BJ (cell line): Measurements from ENCODE around the gene TRMU. TPM values are rescaled to one million over a fixed set of nuclear protein-coding genes. Genes with fewer than 3 reads are reported as not detected.

Source experiments
- CTCF ChIA-PET: fragments of 350-600 bp; formaldehyde crosslinking; extraction: SDS; loops from one replicate; lab custom pipeline; 2021; ENCODE audit warnings: antibody characterized with exemption, inconsistent platforms; lab: Yijun Ruan, JAX
- POLR2A ChIA-PET: fragments of 300-600 bp; sonication (Branson Sonifier 250); formaldehyde crosslinking; extraction: SDS; loops from one replicate; lab custom pipeline; 2021; ENCODE audit warnings: antibody characterized with exemption; lab: Charles Lee
- DNase-seq: peaks from one replicate; pipeline ENCODE4 v3.0.0-alpha.2; 2011; ENCODE audit warnings: low read depth
- H3K27me3 ChIP-seq: 2 replicates; pipeline ENCODE4 v1.6.0; 2011; ENCODE audit warnings: low read length; ENCODE audit not compliant: control insufficient read depth, insufficient read depth
- H3K36me3 ChIP-seq: 2 replicates; pipeline ENCODE4 v1.5.1; 2011; ENCODE audit warnings: low read length; ENCODE audit not compliant: control insufficient read depth, insufficient read depth
- H3K4me3 ChIP-seq: 2 replicates; pipeline ENCODE4 v1.5.1; 2011; ENCODE audit warnings: low read depth, mild to moderate bottlenecking, control low read depth, low read length
- CTCF ChIP-seq: IDR thresholded peaks from 2 replicates; pipeline ENCODE4 v1.5.1; 2011; ENCODE audit warnings: low read depth, mild to moderate bottlenecking, control low read depth, inconsistent platforms, low read length, moderate library complexity; ENCODE audit not compliant: insufficient read depth
- polyA plus RNA-seq: library from polyadenylated mRNA; depleted of rRNA; stranded (reverse); fragments of >200 nt; gene quantifications from 2 replicates; pipeline ENCODE4 v1.2.3, GENCODE V29; 2011

The TRMU gene
- polyA plus RNA-seq, 1 experiment = 25.2 TPM

DNA sequence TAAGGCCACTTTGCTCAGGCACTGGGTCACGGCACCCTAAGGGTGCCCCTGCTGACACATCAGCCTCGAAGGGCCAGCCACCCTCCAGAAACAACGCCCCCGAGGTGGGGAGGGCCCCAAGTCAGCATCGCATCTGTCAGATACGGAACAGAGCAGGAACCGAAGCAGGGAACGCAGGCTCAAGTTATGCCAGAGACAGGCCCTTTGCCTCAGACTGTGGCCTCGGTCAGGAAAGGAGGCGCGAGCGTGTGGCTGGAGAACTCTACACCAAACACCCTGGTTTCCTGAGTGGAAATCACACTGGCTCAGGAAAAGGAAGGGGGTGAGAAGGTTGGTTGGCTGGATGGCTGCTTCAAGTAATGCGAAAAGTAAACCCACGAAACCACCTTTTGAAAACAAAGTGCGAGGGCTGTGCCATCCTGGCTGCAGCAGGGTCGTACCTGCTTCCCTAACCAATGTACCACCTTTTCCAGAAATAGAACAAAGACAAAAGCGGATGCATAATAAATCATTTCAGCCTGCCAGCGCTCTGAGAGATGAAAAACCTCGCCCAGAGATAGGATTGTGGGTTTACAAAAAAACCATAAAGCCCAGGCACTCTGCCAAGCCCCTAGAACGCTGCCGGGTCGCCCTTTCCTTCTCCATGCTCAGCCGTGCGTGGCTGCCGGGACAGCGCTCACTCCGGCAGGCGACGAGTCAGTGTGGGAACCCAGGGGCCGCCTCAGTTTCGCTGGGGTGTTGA lies 38.6 kb downstream of the TRMU start:
- no peak for TF ChIP-seq CTCF
- no peak for DNase-seq
- ChIA-PET POLR2A (no interaction called here), CTCF (no interaction called here)
- Histone ChIP-seq H3K36me3 (no peaks in the 10 kb centered on the region), H3K27me3 (no peaks in the 10 kb centered on the region), H3K4me3 (no peak overlapping the region)

- Histone ChIP-seq H3K36me3 (no peaks in the 10 kb centered on the region), H3K27me3 (no peaks in the 10 kb centered on the region), H3K4me3 (no peak overlapping the region)
- ChIA-PET POLR2A (no interaction called here), CTCF (no interaction called here)
- no peak for DNase-seq
- TF ChIP-seq CTCF = no peak
Measured at GRCh38 chr22:46374663-46375474, 39.4 kb downstream of the TRMU start.

- TF ChIP-seq CTCF = no peak
- POLR2A ChIA-PET = no interaction called here
- no peaks in the 10 kb centered on the region for H3K27me3 ChIP-seq
- no peak overlapping the region for H3K4me3 ChIP-seq
- DNase-seq = no peak
- CTCF ChIA-PET = interaction anchor here (0.7 to 3.9 kb wide), 3 partner anchors 8 to 194 kb away, joined by 3 to 24 read pairs (median 9); no protein-coding TSS in a partner anchor
- no peaks in the 10 kb centered on the region for H3K36me3 ChIP-seq
Measured at GRCh38 chr22:46376111-46376510, 40.6 kb downstream of the TRMU start.

- no peaks in the 10 kb centered on the region for H3K27me3 ChIP-seq
- H3K4me3 ChIP-seq = no peak overlapping the region
- TF ChIP-seq CTCF = no peak
- DNase-seq = no peak
- CTCF ChIA-PET = interaction anchor here (2.7 to 3.9 kb wide), 2 partner anchors 9 to 165 kb away, joined by 9 to 24 read pairs; no protein-coding TSS in a partner anchor
- no peaks in the 10 kb centered on the region for H3K36me3 ChIP-seq
- POLR2A ChIA-PET = no interaction called here
Measured at GRCh38 chr22:46376908-46377524, 41.5 kb downstream of the TRMU start.
